Muscle of leg (tissue), 11 donors: ENCODE results near the gene HBA1. TPM values are rescaled to one million over a fixed set of nuclear protein-coding genes. Genes with fewer than 3 reads are reported as not detected.
"Not testable (repeated sequence)": the region's sequence is repeated elsewhere in the genome, so short reads cannot be mapped to it uniquely, and the experiment has no call there.

Source experiments
- DNase-seq: peaks from one replicate; pipeline ENCODE4 v3.0.0; 2013
- H3K27ac ChIP-seq: one replicate; pipeline ENCODE4 v1.5.1; 2013; ENCODE audit warnings: mild to moderate bottlenecking, low read length, control low read depth
- H3K27me3 ChIP-seq: one replicate; pipeline ENCODE4 v1.6.1; 2013; ENCODE audit warnings: low read length; ENCODE audit not compliant: control insufficient read depth, insufficient read depth
- H3K36me3 ChIP-seq: one replicate; pipeline ENCODE4 v1.6.1; 2013; ENCODE audit warnings: low read length; ENCODE audit not compliant: control insufficient read depth, insufficient read depth
- H3K4me1 ChIP-seq: one replicate; pipeline ENCODE4 v1.6.1; 2013; ENCODE audit warnings: low read length; ENCODE audit not compliant: control insufficient read depth, insufficient read depth
- H3K4me3 ChIP-seq: one replicate; pipeline ENCODE4 v1.5.1; 2013; ENCODE audit warnings: low read length, control low read depth
- H3K9me3 ChIP-seq: replicated peaks from 2 replicates; pipeline ENCODE4 v1.6.1; 2013; ENCODE audit warnings: low read depth, low read length; ENCODE audit not compliant: control insufficient read depth
- WGBS: methylation state at CpG from one replicate; pipeline ENCODE4 v1.1.5; 2013; ENCODE audit warnings: missing lambda C conversion rate; ENCODE audit not compliant: insufficient coverage; 5-methylcytosine and 5-hydroxymethylcytosine counted together
- polyA plus RNA-seq, 8 donors: library from polyadenylated mRNA; unstranded; fragments of 120-200 nt; gene quantifications; one replicate each; pipeline versions ENCODE4 v1.2.1 to v1.2.3, GENCODE V29; 2013; ENCODE audit warnings: inconsistent platforms in 1 of 8, low replicate concordance in 1 of 8; ENCODE audit not compliant: insufficient read length in 8 of 8, insufficient read depth in 1 of 8
- total RNA-seq: library from RNA; stranded (reverse); fragments of 120-200 nt; gene quantifications from one replicate; pipeline ENCODE4 v1.2.4, GENCODE V29; 2013

The HBA1 gene
- total and polyA plus RNA-seq, 9 donors = 387 to 7,147 (median 3,478) TPM

GRCh38 chr16:140175-140857 is 36.2 kb upstream of the HBA1 start:
- 84% methylated on average over 2 of the region's 10 CpGs for WGBS
- no peaks in the 10 kb centered on the region for H3K27me3 ChIP-seq
- H3K36me3 ChIP-seq = no peaks in the 10 kb centered on the region
- H3K9me3 ChIP-seq = no peaks in the 10 kb centered on the region
- H3K4me3 ChIP-seq = no peak overlapping the region
- no peak for DNase-seq
- H3K4me1 ChIP-seq = peaks cover 5% of the 10 kb centered on the region
- H3K27ac ChIP-seq = no peak overlapping the region

- Histone ChIP-seq H3K36me3 (no peaks in the 10 kb centered on the region), H3K4me3 (no peak overlapping the region), H3K4me1 (peaks cover 2% of the 10 kb centered on the region), H3K27me3 (peaks cover 2% of the 10 kb centered on the region), H3K9me3 (no peaks in the 10 kb centered on the region), H3K27ac (no peak overlapping the region)
- no peak for DNase-seq
- WGBS = 81% methylated on average over 12 of the region's 12 CpGs
Measured at GRCh38 chr16:142405-142967, 34.0 kb upstream of the HBA1 start.

DNA sequence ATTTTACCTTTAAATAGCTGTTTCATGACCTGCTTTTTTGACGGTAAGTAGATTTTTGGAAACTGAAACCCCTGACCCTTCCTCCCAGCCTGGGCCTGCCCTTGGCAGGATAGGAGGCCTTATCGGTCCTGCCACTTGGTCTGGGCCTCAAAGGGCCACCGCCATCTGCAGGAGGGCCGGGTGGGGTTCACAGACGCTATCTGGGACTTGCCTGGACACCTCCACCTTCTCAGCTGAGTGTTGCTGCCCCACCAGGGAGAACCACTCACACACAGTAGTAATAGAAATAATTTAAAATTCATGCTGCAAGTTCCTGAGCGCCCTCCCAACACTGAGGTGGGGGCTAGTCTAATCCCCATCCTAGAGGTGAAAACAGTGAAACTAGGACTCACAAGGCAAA is 33.4 kb upstream of the HBA1 start:
- H3K27me3 ChIP-seq = peaks cover 2% of the 10 kb centered on the region
- no peaks in the 10 kb centered on the region for H3K36me3 ChIP-seq
- no peaks in the 10 kb centered on the region for H3K9me3 ChIP-seq
- no peaks in the 10 kb centered on the region for H3K4me1 ChIP-seq
- no peak overlapping the region for H3K27ac ChIP-seq
- no peak for DNase-seq
- no CpG with 5 or more reads among the region's 6 CpGs for WGBS
- H3K4me3 ChIP-seq = no peak overlapping the region

GRCh38 chr16:143456-143855 is 33.0 kb upstream of the HBA1 start:
- no peak for DNase-seq
- no peaks in the 10 kb centered on the region for H3K4me1 ChIP-seq
- WGBS = 53% methylated on average over 6 of the region's 6 CpGs
- no peak overlapping the region for H3K4me3 ChIP-seq
- H3K9me3 ChIP-seq = no peaks in the 10 kb centered on the region
- H3K36me3 ChIP-seq = no peaks in the 10 kb centered on the region
- H3K27ac ChIP-seq = no peak overlapping the region
- peaks cover 2% of the 10 kb centered on the region for H3K27me3 ChIP-seq

- Histone ChIP-seq H3K4me1 (no peaks in the 10 kb centered on the region), H3K4me3 (no peak overlapping the region), H3K36me3 (no peaks in the 10 kb centered on the region), H3K27ac (no peak overlapping the region), H3K27me3 (peaks cover 11% of the 10 kb centered on the region), H3K9me3 (no peaks in the 10 kb centered on the region)
- DNase-seq = no peak
- WGBS = 78% methylated on average over 13 of the region's 14 CpGs
Measured at GRCh38 chr16:144797-145252, 31.7 kb upstream of the HBA1 start.

GRCh38 chr16:146646-147045 is 29.8 kb upstream of the HBA1 start:
- Histone ChIP-seq H3K4me1 (no peaks in the 10 kb centered on the region), H3K36me3 (no peaks in the 10 kb centered on the region), H3K27ac (no peak overlapping the region), H3K9me3 (no peaks in the 10 kb centered on the region), H3K27me3 (peaks cover 13% of the 10 kb centered on the region), H3K4me3 (no peak overlapping the region)
- WGBS = no CpG with 5 or more reads among the region's 2 CpGs
- no peak for DNase-seq

- H3K4me1 ChIP-seq = no peaks in the 10 kb centered on the region
- no peak for DNase-seq
- H3K27me3 ChIP-seq = peaks cover 19% of the 10 kb centered on the region
- 55% methylated on average over 9 of the region's 9 CpGs for WGBS
- H3K9me3 ChIP-seq = no peaks in the 10 kb centered on the region
- H3K36me3 ChIP-seq = no peaks in the 10 kb centered on the region
- H3K4me3 ChIP-seq = no peak overlapping the region
- no peak overlapping the region for H3K27ac ChIP-seq
Measured at GRCh38 chr16:149024-149660, 27.3 kb upstream of the HBA1 start.

GRCh38 chr16:152141-153128 is 24.0 kb upstream of the HBA1 start, which contains the start of gene HBZ:
HBZ (plus strand) TSS chr16:152644; CDS start chr16:152910, 266 bp downstream.
- H3K9me3 ChIP-seq = no peaks in the 10 kb centered on the region
- peaks cover 10% of the 10 kb centered on the region for H3K4me1 ChIP-seq
- no peaks in the 10 kb centered on the region for H3K36me3 ChIP-seq
- H3K27me3 ChIP-seq = peaks cover 43% of the 10 kb centered on the region
- DNase-seq = no peak
- no peak within 1 kb of the TSS for H3K27ac ChIP-seq
- H3K4me3 ChIP-seq = no peak within 1 kb of the TSS
- 68% methylated on average over 12 of the region's 17 CpGs for WGBS

DNA sequence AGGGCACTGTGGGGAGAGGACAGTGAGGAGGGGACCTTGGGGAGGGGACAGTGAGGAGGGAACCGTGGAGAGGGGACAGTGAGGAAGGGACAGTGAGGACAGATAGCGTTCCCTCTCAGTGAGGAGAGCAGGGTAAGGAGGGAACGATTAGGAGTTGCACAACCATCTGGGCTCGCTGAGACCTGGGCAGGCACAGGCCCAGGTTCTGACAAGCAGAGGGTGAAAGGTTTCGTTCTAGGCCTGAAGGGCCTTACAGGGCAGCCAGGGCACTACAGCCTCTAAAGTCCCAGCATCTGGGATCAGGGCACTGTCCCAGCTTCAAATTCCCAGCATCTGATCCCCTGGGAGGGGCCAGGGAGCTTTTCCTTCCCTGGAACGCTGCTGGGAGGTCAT is 23.4 kb upstream of the HBA1 start:
- H3K27me3 ChIP-seq = peaks cover 46% of the 10 kb centered on the region
- WGBS = 43% methylated on average over 1 of the region's 6 CpGs
- not testable (repeated sequence) for DNase-seq, H3K9me3 ChIP-seq, H3K27ac ChIP-seq, H3K36me3 ChIP-seq, H3K4me3 ChIP-seq, H3K4me1 ChIP-seq
